ENCODE data around the gene SETD1B. TPM values are rescaled to one million over a fixed set of nuclear protein-coding genes. Genes with fewer than 3 reads are reported as not detected.

Gene SETD1B
- total RNA-seq, 1 experiment from 2014 or later: 1.7 TPM

- Histone ChIP-seq H3K36me3 (peaks cover 35% of the 10 kb centered on the region), H3K4me1 (replicated peaks) (peaks cover 47% of the 10 kb centered on the region), H3K4me3 (peak overlapping the region; percentile 38), H3K27ac (peak overlapping the region; percentile 33), H3K27me3 (replicated peaks) (no peaks in the 10 kb centered on the region), H3K9me3 (replicated peaks) (0 out of 2 replicates have a peak, but pooled peaks cover 2% of the 10 kb centered on the region)
- DNase-seq (ENCODE audit: low read depth in 1 of 2, low spot score in 2 of 2): peak; percentile 78 to 80
Observed at GRCh38 chr12:121795034-121795968, 8.5 kb upstream of the SETD1B start.

- peaks cover 65% of the 10 kb centered on the region for H3K4me1 ChIP-seq (replicated peaks)
- H3K9me3 ChIP-seq (replicated peaks): 0 out of 2 replicates have a peak, but pooled peaks cover 2% of the 10 kb centered on the region
- H3K36me3 ChIP-seq: peaks cover 42% of the 10 kb centered on the region
- H3K4me3 ChIP-seq: no peak overlapping the region
- DNase-seq (ENCODE audit: low read depth in 1 of 2, low spot score in 2 of 2): no peak
- no peaks in the 10 kb centered on the region for H3K27me3 ChIP-seq (replicated peaks)
- no peak overlapping the region for H3K27ac ChIP-seq
Observed at GRCh38 chr12:121796855-121797751, 6.7 kb upstream of the SETD1B start.

GRCh38 chr12:121797937-121798786 lies 5.6 kb upstream of the SETD1B start:
- Histone ChIP-seq H3K27ac (no peak overlapping the region), H3K9me3 (replicated peaks) (0 out of 2 replicates have a peak, but pooled peaks cover 2% of the 10 kb centered on the region), H3K4me3 (no peak overlapping the region), H3K4me1 (replicated peaks) (peaks cover 68% of the 10 kb centered on the region), H3K36me3 (peaks cover 42% of the 10 kb centered on the region), H3K27me3 (replicated peaks) (no peaks in the 10 kb centered on the region)
- no peak for DNase-seq (ENCODE audit: low read depth in 1 of 2, low spot score in 2 of 2)

- Histone ChIP-seq H3K9me3 (replicated peaks) (no peaks in the 10 kb centered on the region), H3K36me3 (peaks cover 42% of the 10 kb centered on the region), H3K27me3 (replicated peaks) (no peaks in the 10 kb centered on the region), H3K4me1 (replicated peaks) (peaks cover 62% of the 10 kb centered on the region), H3K4me3 (no peak overlapping the region), H3K27ac (no peak overlapping the region)
- no peak for DNase-seq (ENCODE audit: low read depth in 1 of 2, low spot score in 2 of 2)
Observed at GRCh38 chr12:121798787-121799155, 5.0 kb upstream of the SETD1B start.

GRCh38 chr12:121799156-121799841 lies 4.5 kb upstream of the SETD1B start:
- peaks cover 57% of the 10 kb centered on the region for H3K4me1 ChIP-seq (replicated peaks)

GRCh38 chr12:121799842-121800693 lies 3.7 kb upstream of the SETD1B start:
- peak overlapping the region; percentile 99 for H3K27ac ChIP-seq

More at GRCh38 chr12:121799156-121799841, 4.5 kb upstream of the SETD1B start:
- Histone ChIP-seq H3K27me3 (replicated peaks) (no peaks in the 10 kb centered on the region), H3K9me3 (replicated peaks) (no peaks in the 10 kb centered on the region), H3K27ac (peak overlapping the region; percentile 99), H3K4me3 (peak overlapping the region; percentile 53), H3K36me3 (peaks cover 42% of the 10 kb centered on the region)
- DNase-seq (ENCODE audit: low read depth in 1 of 2, low spot score in 2 of 2): peak in 1 of 2 experiments; percentile 69

GRCh38 chr12:121800694-121801594 lies 2.9 kb upstream of the SETD1B start:
- peak overlapping the region; percentile 99 for H3K27ac ChIP-seq
- H3K9me3 ChIP-seq (replicated peaks): no peaks in the 10 kb centered on the region
- peak; percentile 78 to 83 for DNase-seq (ENCODE audit: low read depth in 1 of 2, low spot score in 2 of 2)
- peak overlapping the region; percentile 53 for H3K4me3 ChIP-seq
- peaks cover 47% of the 10 kb centered on the region for H3K4me1 ChIP-seq (replicated peaks)
- peaks cover 38% of the 10 kb centered on the region for H3K36me3 ChIP-seq
- H3K27me3 ChIP-seq (replicated peaks): no peaks in the 10 kb centered on the region

More at GRCh38 chr12:121799842-121800693, 3.7 kb upstream of the SETD1B start:
- H3K4me1 ChIP-seq (replicated peaks): peaks cover 49% of the 10 kb centered on the region
- peak; percentile 93 to 95 for DNase-seq (ENCODE audit: low read depth in 1 of 2, low spot score in 2 of 2)
- peaks cover 42% of the 10 kb centered on the region for H3K36me3 ChIP-seq
- H3K4me3 ChIP-seq: peak overlapping the region; percentile 53
- no peaks in the 10 kb centered on the region for H3K27me3 ChIP-seq (replicated peaks)
- no peaks in the 10 kb centered on the region for H3K9me3 ChIP-seq (replicated peaks)

GRCh38 chr12:121801595-121802484 lies 2.0 kb upstream of the SETD1B start:
- DNase-seq (ENCODE audit: low read depth in 1 of 2, low spot score in 2 of 2): peak in 1 of 2 experiments; percentile 66
- Histone ChIP-seq H3K4me3 (peak overlapping the region; percentile 53), H3K9me3 (replicated peaks) (no peaks in the 10 kb centered on the region), H3K36me3 (peaks cover 40% of the 10 kb centered on the region), H3K27ac (peak overlapping the region; percentile 99), H3K4me1 (replicated peaks) (peaks cover 56% of the 10 kb centered on the region), H3K27me3 (replicated peaks) (no peaks in the 10 kb centered on the region)

GRCh38 chr12:121802485-121802842 lies 1.3 kb upstream of the SETD1B start:
- Histone ChIP-seq H3K36me3 (peaks cover 36% of the 10 kb centered on the region), H3K27ac (peak overlapping the region; percentile 99), H3K9me3 (replicated peaks) (no peaks in the 10 kb centered on the region), H3K4me1 (replicated peaks) (peaks cover 58% of the 10 kb centered on the region), H3K27me3 (replicated peaks) (no peaks in the 10 kb centered on the region), H3K4me3 (peak overlapping the region; percentile 53)
- no peak for DNase-seq (ENCODE audit: low read depth in 1 of 2, low spot score in 2 of 2)

GRCh38 chr12:121802843-121803698 lies 738 bp upstream of the SETD1B start:
- Histone ChIP-seq H3K4me3 (peak overlapping the region; percentile 53), H3K27ac (peak overlapping the region; percentile 99), H3K9me3 (replicated peaks) (no peaks in the 10 kb centered on the region), H3K4me1 (replicated peaks) (peaks cover 57% of the 10 kb centered on the region), H3K36me3 (peaks cover 37% of the 10 kb centered on the region), H3K27me3 (replicated peaks) (no peaks in the 10 kb centered on the region)
- peak; percentile 86 to 98 for DNase-seq (ENCODE audit: low read depth in 1 of 2, low spot score in 2 of 2)
